ENCODE measurements around the gene SLC39A8. TPM values are rescaled to one million over a fixed set of nuclear protein-coding genes. Genes with fewer than 3 reads are reported as not detected.
A peak's percentile ranks its signal among the peaks of the same experiment; 100 is the strongest.

The SLC39A8 gene
- total and polyA plus RNA-seq, 9 of the 15 experiments (the other 6 are each of a cell fraction or from before 2014, with no cell fraction given): 8.2 to 30.3 (median 25.0) TPM

- H3K4me3 ChIP-seq: no peak overlapping the region
- no TSS peak for BruUV-seq (replicated peaks)
- no peaks in the 10 kb centered on the region for H3K9me1 ChIP-seq (ENCODE audit: control insufficient read depth, insufficient read depth, low read length)
- POLR2A ChIA-PET: interaction anchor here (0.8 kb wide), 1 partner anchor 9 kb away, joined by 3 read pairs; no protein-coding TSS in a partner anchor
- ATAC-seq: no peak
- intact Hi-C loops (cut with micrococcal nuclease): no loop called here
- no peaks in the 10 kb centered on the region for H3K27me3 ChIP-seq (ENCODE audit: control insufficient read depth in 2 of 2, insufficient read depth in 2 of 2, low read length in 2 of 2)
- no peaks in the 10 kb centered on the region for H3K79me2 ChIP-seq (ENCODE audit: control insufficient read depth, insufficient read depth, low read length)
- TF ChIP-seq MAFK (IDR thresholded peaks at IDR 0.05; ENCODE audit: low read length) (peak; percentile 31; the same call in 1 of the 2 replicates), ZNF717 (CRISPR knock-in tag; IDR thresholded peaks at IDR 0.05) (no peak), ZNF766 (CRISPR knock-in tag; conservative IDR thresholded peaks at IDR 0.05) (no peak), ZNF316 (IDR thresholded peaks at IDR 0.05) (peak; percentile 76), MAFF (IDR thresholded peaks at IDR 0.05; ENCODE audit: low read length) (peak; percentile 49), C11orf30 (IDR thresholded peaks at IDR 0.05; ENCODE audit: low read depth) (peak; percentile 61; the same call in 1 of the 2 replicates)
- H2AFZ ChIP-seq (ENCODE audit: low read depth, low read length): no peak overlapping the region
- H3K4me1 ChIP-seq (replicated peaks in 1 of 2; ENCODE audit: control insufficient read depth in 2 of 2, insufficient read depth in 2 of 2, low read length in 2 of 2): no peaks in the 10 kb centered on the region
- no peaks in the 10 kb centered on the region for H4K20me1 ChIP-seq (replicated peaks; ENCODE audit: control insufficient read depth, insufficient read depth, low read length)
- no peaks in the 10 kb centered on the region for H3K36me3 ChIP-seq (ENCODE audit: control insufficient read depth, insufficient read depth, low read length)
- no peak for FAIRE-seq
- H3K4me2 ChIP-seq (ENCODE audit: insufficient read depth, low read length): no peak overlapping the region
- CTCF ChIA-PET (ENCODE audit: low intra/inter-chr PET ratio): no interaction called here
- in situ Hi-C loops (cut with MboI): no loop called here
- H3K9me3 ChIP-seq (replicated peaks; ENCODE audit: control insufficient read depth, insufficient read depth, low read depth, low read length): no peaks in the 10 kb centered on the region
- no peak overlapping the region for H3K9ac ChIP-seq (ENCODE audit: insufficient read depth in 1 of 2, low read depth in 2 of 2, low read length in 2 of 2)
- no peak for DNase-seq (ENCODE audit: extremely low read depth in 1 of 4, low spot score in 3 of 4)
- H3K27ac ChIP-seq (ENCODE audit: extremely low read depth, low read depth, low read length): no peak overlapping the region
Observed at GRCh38 chr4:102288497-102288896, 56.8 kb downstream of the SLC39A8 start.

GRCh38 chr4:102285831-102286230, 59.5 kb downstream of the SLC39A8 start:
- no TSS peak for BruUV-seq (replicated peaks)
- CTCF ChIA-PET (ENCODE audit: low intra/inter-chr PET ratio): no interaction called here
- no peak for FAIRE-seq
- TF ChIP-seq HCFC1 (IDR thresholded peaks at IDR 0.05; ENCODE audit: low read depth, low read length) (no peak), PKNOX1 (IDR thresholded peaks at IDR 0.05) (no peak), XRCC3 (IDR thresholded peaks at IDR 0.05) (no peak), SP1 (CRISPR knock-in tag; IDR thresholded peaks at IDR 0.05) (no peak), ATF3 (IDR thresholded peaks at IDR 0.05) (no peak), ATF3 (CRISPR knock-in tag; conservative IDR thresholded peaks at IDR 0.05) (no peak), RNF2 (IDR thresholded peaks at IDR 0.05) (no peak), TBL1XR1 (IDR thresholded peaks at IDR 0.05; ENCODE audit: low read length in 2 of 2) (no peak), ZNF655 (CRISPR knock-in tag; IDR thresholded peaks at IDR 0.05) (no peak)

More at GRCh38 chr4:102285831-102286230, 59.5 kb downstream of the SLC39A8 start:
- Histone ChIP-seq H3K9me3 (replicated peaks; ENCODE audit: control insufficient read depth, insufficient read depth, low read depth, low read length) (no peaks in the 10 kb centered on the region), H2AFZ (ENCODE audit: low read depth, low read length) (no peak overlapping the region), H3K9ac (ENCODE audit: insufficient read depth in 1 of 2, low read depth in 2 of 2, low read length in 2 of 2) (no peak overlapping the region), H3K4me3 (no peak overlapping the region), H3K4me2 (ENCODE audit: insufficient read depth, low read length) (no peak overlapping the region), H3K4me1 (replicated peaks in 1 of 2; ENCODE audit: control insufficient read depth in 2 of 2, insufficient read depth in 2 of 2, low read length in 2 of 2) (no peaks in the 10 kb centered on the region), H3K9me1 (ENCODE audit: control insufficient read depth, insufficient read depth, low read length) (no peaks in the 10 kb centered on the region), H3K79me2 (ENCODE audit: control insufficient read depth, insufficient read depth, low read length) (no peaks in the 10 kb centered on the region), H3K27ac (ENCODE audit: extremely low read depth, low read depth, low read length) (no peak overlapping the region), H3K27me3 (ENCODE audit: control insufficient read depth in 2 of 2, insufficient read depth in 2 of 2, low read length in 2 of 2) (no peaks in the 10 kb centered on the region), H4K20me1 (replicated peaks; ENCODE audit: control insufficient read depth, insufficient read depth, low read length) (no peaks in the 10 kb centered on the region; the same call in 1 of the 2 replicates), H3K36me3 (ENCODE audit: control insufficient read depth, insufficient read depth, low read length) (no peaks in the 10 kb centered on the region)
- intact Hi-C loops (cut with micrococcal nuclease): no loop called here
- in situ Hi-C loops (cut with MboI): no loop called here
- ATAC-seq (no peak), DNase-seq (ENCODE audit: extremely low read depth in 1 of 4, low spot score in 3 of 4) (no peak)
- POLR2A ChIA-PET: no interaction called here
